ENCODE results near the gene SLIT2.

DNA sequence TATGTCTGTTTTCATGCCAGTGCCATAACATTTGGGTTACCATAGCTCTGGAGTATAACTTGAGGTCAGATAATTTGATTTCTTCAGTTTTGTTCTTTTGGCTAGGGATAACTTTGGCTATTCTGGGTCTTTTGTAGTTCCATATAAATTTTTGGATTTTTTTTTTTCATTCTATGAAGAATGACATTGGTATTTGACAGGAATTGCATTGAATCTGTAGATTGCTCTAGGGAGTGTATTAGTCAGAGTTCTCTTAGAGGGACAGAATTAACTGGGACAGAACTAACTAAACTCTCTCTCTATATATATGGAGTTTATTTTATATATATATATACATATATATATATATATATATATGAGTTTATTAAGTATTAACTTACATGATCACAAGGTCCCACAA lies 32.2 kb upstream of the SLIT2 start:
- TF ChIP-seq RAD21 (conservative IDR thresholded peaks at IDR 0.05), result no peak
- TF ChIP-seq POLR2AphosphoS5 (IDR thresholded peaks at IDR 0.05), result no peak
- no peak for TF ChIP-seq CTCF (IDR thresholded peaks at IDR 0.05; ENCODE audit: poor library complexity, severe bottlenecking)
- TF ChIP-seq SMC3 (conservative IDR thresholded peaks at IDR 0.05; ENCODE audit: poor library complexity), result no peak
- no peak for TF ChIP-seq EP300 (conservative IDR thresholded peaks at IDR 0.05; ENCODE audit: poor library complexity, severe bottlenecking)
